Stimulated activated CD8-positive, alpha-beta memory T cell treated with anti-CD3 and anti-CD28 coated beads, Interleukin-12 subunit alpha, Interleukin-12 subunit beta, amount 100 ng/mL, for 24 hours (primary cell): Measurements from ENCODE around the gene AUTS2.

Experiments used
- DNase-seq: peaks from one replicate; pipeline ENCODE4 v3.0.0-alpha.2; 2020; ENCODE audit errors: extremely low read depth

Gene AUTS2

DNA sequence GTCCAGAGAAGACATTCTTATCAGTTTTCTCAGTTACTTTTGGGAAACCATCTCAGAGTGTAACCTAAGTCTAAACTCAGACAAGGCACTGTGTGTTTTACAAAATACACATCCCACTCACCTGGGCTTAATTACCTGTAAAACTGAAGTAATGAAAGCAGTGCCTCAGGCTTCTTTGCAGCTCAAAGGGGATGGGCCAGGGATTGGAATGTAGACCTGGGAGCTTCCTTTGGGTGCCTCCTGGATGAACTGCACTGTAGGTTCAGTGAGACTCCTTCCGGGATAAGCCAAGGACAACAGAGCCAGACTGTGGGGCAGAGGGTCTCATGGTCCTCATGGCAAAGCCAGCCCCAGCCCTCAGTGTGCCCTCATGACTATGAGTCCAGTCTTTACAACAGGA, 861.3 kb downstream of the AUTS2 start:
- DNase-seq = no peak

DNA sequence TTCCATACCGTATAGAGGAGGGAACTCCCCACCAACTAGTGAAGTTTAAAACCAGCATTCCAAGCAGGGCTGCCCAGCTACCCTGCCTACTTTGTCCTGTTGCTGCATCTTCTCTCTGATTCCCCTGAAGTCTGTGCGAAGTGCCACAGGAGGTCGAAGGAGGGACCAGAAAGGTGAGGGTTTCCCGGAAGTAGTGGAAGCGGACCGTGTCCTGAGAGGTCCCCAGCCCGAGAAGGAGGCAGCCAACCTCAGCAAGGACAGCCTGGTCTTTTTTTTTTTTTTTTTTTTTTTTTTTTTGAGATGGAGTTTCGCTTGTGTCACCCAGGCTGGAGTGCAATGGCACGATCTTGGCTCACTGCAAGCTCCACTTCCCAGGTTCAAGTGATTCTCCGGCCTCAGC, 861.8 kb downstream of the AUTS2 start:
- DNase-seq = no peak

DNA sequence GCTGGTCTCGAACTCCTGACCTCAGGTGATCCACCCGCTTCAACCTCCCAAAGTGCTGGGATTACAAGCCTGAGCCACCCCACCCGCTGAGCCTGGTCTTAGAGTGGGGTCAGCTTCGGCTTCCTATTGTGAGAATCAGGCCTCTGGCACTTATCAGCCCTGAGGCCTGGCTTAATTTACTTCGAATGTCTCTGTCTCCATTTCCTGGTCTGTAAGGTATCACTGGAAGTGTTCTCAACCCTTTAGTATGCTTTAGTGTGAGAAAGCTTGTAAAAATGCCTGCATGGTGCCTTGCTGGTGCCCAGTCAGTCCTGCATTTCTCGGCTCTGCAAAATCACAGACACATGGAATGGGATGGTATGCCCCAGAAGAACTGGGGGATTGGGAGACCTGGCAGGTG, 862.3 kb downstream of the AUTS2 start:
- no peak for DNase-seq

DNA sequence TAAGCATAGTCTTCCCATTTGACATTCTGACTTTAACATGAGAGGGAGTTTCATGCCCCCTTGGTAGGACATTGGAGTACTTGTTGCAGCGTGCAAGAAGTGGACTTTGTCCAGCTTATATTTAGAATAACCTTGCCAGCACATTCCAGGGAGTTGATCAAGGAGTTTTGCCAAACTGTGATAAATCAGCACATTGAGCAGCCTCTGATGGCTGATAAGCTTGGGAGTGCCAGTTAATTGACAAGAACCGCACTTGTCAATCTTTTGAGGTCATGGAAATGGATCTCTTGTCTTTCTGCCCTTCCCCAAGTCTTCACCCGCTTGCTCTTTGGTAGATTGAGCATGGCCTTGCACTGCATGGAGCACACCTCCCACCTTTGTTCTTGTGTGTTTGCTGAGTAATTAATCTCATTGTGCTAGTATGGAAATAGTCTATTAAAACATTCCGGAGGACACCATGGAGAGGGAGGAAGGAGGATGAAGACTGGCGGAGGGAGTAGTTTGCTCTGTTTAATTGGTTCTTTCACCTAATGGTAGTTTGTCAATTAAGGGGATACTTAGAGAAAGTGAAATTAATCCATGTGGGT, 865.2 kb downstream of the AUTS2 start:
- DNase-seq = no peak

DNA sequence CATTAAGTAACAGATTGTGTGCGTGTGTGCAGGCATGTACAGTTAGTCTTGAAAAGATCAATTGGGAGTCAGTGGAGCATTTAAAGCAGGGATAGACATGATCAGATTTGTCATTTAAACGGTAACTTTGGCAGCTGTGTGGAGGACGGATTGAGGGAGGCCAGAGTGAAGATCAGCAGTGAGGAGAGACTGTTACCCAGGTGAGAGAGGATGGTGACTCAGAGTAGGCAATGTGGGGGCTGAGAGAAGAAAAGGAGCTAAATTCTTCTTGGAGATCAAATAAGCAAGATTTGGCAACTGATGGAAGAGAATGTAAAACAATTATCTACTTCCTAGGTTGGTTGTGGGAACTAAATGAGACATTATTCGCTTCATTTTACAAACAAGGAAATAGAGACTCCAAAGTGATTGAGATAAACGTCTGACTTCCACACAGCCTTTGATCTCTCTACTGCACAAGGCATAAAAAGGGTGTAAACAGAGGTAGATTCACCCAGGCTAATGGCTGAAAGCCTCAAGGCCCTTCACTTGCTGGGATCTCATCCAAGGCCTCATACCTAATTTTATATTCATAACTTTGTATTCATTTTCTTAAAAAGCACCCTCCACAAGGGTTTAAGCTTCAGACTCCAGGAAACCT, 868.6 kb downstream of the AUTS2 start:
- DNase-seq = no peak

DNA sequence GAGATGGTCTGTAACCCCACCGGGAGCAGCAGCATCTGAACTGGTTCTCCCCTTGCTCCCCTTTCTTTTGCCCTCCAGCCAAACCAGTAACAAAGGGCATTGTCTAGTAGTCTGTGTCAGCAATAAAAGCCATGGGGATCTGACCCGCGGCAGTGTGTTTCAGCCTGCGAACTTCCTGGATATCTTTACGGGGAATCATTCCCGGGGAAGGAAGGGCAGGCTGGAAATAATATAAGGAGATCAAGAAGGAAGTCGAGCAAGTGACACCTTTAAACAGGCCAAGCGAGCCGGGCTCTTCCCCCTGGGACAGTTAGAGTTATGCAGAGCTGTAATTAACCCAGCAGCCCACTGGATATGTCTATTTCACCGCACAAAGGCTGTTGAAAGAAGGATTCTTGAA, 872.5 kb downstream of the AUTS2 start:
- no peak for DNase-seq

DNA sequence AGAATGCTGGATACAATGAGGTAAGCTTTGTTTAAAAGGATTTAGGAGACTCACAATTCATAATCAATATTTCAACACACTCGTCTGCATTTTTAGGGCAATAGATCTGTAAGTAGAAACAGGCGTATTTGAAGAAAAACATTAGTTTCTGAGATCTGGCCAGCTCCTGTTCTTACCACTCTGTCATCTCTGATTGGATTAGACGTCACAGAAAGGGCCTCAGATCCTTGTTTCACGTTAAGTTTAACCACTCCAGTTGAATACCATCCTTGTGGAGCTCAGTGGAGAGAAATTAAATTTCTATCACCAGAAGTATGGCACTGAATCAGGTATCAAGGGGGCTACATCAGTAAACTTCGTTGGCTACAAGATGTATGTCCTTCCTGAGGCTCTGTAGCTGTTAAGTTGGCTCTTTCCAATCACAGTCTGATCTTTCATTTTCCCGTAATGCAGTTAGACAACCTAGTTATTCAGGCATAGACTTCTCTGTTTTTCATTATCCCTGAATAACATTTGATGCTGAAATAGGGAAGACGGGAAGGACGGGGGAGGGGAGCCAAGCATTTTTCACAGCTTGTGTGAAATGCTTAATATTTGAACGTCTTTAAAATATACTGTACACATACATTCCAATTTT, 874.4 kb downstream of the AUTS2 start:
- no peak for DNase-seq

DNA sequence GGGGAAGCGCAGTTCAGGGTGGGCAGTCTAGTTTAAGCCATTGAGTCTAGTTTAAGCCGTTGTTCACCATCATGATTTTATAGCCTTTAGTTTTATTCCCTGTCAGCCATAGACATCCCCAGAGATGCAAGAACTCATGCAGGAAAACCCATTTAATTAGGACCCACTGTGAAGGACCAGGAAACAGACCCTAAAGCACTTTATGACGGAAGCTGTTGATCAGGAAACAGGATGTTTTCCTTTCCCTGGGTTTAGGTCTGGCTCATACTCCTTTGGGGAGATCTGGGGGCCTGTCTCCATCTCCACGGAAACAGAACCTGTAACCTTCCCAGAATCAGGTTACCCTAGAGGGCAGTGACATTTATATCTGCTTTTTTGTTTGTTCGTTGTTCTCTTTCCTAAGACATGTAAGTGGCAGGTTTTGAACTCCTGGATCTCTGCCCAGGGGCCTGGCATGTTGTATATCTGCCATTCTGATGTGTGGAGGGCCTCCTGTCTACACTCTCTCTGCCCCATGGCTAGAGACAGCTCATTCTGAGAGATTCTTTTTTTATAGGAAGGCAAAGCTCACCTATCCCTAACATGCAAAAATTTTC, 876.5 kb downstream of the AUTS2 start:
- DNase-seq = no peak

DNA sequence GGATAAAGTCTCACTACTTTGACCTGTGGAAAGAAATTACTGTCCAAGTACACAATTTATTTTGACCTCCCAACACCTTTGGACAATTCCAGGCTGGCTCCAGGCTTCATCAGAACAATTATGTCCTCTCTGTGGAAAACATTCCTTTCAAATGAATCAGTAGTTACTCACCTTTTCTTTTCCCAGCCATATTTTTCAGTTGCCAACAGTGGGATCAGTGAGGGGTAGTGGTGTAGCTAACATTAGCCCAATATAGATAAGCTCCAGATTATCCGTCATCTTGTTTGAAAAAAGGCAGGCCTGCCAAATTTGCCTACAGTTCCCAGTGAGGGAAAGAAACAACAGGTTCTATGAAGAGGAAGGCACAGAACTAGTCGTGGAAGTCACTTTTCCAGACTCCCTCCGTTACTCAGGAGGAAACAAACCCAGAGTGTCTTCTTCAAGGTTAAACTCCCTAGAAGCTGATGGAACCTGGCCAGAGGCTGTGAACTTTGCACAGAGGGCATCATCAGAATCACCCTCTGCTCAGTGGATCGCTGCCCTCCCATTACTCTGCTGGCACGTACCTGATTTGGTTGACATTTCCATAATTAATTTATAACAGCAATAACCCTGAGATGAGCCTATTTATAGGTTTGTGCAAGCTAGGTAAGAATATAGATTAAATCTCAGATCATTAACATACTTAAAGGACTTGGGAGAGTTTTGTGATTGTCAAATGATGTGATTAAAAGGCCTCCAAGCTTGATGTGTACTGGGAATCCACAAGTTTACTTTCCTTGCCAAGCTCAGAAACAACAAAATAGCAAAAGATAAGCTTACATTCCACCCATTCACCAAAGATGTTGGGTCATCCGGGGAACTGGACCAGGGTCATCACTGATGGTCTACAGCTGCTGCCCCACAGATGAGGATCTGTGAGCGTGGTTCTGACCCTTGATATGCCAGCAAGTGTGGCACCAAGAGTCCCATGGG, 879.0 kb downstream of the AUTS2 start:
- no peak for DNase-seq

DNA sequence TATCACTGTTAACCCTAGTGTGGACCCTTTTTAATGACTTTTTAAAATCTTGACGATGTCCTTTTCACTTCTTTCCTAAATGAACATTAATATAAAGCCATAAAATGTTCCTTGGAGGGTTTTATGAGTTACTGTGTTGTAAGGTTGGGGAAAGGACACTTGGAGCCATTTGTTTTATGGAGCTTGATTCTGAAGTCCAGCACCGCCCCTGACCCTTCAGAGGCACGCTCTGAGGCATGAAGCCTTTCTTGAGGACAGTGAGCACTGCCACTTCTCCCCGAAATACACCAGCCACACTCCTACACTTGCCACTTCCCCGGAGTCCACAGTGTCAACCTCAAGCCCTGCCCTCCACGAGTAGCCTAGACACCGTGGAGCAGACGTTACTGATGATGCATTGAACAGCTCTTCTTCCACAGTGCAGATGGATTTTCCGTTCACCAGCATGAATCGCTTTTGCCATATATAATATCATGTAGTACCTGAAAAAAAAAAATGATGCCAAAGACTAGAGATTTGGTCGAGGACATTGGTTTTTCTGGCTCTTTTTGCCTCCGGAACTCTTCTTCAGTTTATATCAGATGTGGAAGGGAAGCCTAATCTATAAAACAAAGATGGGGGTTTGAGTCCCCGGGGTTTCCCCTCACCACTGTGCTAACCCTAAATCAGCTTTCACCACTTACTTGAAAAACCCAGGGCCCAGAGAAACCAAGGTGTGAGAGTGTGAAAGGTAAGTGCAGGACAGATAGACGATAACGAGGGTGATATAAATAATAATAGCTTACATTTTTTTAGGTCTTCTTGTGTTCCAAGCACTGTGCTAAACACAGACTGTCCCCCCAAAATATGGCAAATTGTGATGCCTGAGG, 881.1 kb downstream of the AUTS2 start:
- DNase-seq = no peak

DNA sequence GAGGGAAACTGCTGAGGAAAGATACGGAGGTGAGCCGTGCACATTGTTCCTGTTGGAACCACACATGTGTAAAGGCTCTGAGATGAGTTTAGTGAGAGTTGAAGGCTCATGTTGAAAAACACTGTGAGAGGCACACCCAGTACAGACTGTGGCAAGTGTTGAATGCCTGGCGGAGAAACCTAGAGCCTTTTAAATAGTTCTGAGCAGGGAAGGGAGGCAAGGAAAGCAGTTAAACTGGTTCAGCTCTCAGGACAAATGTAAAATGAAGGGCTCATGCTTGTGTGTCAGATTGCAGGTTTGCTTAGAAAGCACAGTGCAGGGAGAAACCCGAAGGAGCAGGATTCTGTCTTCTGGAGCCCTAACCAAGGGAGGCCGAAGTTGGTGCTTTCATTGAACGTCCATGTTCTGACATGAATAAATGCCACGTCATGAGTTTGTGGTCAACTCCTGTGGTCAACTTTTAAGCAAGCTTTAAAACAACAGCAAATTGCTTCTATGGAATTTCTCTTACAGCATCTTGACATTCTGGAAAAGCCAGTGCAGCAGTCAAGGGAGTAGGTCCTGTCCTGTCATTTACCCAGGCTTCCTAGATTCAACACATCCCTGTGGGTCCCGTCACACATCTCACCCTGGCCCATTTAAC, 882.8 kb downstream of the AUTS2 start:
- DNase-seq = no peak

DNA sequence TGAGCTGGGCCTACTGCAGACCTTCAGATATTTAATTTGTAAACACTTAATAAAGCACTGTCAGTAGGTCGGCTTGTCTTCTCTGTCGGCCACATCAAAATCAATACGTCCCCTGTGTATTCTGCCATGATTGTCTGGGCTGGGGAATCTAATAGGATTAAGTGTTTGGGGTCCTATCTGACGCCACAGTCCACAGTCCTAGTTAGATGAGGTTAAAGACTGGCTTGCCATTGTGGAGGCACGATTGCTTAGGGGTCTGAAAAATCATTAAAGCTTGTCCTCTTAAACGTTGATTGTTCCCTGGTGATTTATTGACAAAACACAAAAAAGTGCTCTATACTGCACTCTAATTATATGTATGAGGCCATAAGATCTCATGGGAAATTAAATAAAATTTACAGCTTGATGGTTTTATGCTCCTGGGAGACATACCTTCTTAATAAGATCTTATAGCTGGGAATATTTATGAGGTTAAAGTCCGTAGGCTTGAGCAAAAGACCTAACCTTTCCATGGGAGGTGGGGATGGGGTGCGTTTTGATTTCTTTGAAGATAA, 883.4 kb downstream of the AUTS2 start:
- DNase-seq = no peak

DNA sequence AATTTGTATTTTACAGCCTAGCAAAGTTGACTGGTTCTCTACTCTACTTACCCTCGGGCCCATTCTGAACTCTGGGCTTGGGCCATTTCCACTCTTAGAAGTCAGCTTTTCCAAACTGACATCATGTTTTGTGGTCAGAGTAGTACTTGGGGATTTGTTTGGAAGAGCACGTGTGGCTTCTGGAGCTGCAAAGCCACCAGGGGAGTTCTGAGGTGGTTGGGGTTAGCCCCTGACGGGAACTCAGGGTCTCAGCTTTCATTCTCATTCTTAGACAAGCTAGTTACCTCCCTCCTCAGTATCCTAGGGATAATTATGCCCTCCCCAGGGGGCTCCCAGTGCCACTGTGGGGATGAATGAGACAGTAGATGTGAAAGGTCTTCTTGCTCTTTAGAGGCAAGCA, 886.0 kb downstream of the AUTS2 start:
- DNase-seq = no peak

DNA sequence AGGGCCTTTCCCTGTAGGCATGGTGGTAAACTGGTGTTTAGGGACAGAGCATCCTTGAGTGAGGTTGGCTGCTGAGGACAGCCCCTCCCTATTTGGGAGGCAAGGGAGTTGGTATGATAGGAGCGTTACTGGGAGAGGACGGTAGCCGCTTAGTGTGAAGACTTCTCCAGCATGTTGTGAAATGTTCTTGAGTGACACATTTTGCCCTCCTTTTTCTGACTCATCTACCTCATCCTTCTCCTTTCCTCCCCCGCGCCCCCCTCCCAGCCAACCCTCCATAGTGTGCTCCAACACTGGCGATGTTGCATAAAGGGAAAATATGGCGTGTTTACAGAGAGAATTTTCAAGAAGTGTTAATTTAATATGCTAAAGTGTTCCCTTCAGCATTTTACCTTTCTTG, 888.7 kb downstream of the AUTS2 start:
- no peak for DNase-seq

DNA sequence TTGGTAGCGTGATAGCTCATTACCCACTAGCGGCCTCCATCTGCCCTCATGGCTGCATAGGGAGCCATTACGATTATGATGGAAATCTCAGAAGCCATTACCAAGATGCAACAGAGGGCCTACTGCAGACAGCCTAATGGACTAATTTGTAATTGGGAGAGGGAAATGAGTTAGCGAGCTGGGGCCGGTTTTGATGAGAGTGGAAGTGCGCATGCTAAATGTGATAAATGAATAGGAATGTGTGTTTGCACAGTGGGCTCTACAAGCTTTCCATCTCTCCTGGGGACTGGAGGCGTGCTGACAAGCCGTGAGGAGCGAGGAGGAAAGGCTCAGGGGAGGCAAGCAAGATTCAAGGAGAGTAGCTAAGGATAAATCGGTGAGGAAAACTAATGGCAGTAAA, 889.2 kb downstream of the AUTS2 start:
- no peak for DNase-seq

DNA sequence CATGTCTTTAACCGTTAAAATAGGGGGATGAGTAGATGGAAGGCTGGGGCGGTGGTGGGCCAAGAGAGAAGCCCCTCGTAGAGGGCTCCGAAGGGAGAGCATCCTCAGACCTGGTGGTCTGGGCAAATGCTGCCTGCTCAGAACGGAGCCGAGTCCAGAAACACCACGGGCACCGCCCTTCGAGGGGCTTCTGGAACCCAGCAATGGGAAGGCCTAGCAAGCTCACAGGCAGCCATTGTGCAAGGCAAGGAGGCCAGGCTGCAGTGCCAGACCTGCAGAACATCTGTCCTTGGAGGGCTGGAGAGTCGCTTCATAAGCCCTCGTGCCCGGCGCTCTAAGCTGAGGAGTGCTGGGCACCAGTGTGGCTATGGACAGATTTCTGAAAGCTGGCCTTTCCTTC, 889.6 kb downstream of the AUTS2 start:
- no peak for DNase-seq

DNA sequence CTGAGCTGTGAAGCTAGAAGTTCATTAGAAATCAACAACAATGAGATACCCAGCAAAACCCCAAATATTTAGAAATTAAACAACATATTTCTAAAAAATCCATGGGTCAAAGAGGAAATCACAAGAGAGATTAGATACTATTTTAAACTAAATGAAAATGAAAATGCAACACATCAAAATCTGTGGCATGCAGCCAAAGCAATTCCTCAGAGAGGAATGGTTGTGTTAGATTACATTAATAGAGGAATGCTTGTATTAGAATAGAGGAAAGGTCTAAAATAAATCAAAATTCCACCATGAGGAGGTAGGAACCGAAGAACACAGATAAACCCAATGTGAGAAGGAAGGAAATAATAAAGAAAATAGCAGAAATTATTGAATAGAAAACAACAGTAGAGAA, 891.5 kb downstream of the AUTS2 start:
- no peak for DNase-seq

DNA sequence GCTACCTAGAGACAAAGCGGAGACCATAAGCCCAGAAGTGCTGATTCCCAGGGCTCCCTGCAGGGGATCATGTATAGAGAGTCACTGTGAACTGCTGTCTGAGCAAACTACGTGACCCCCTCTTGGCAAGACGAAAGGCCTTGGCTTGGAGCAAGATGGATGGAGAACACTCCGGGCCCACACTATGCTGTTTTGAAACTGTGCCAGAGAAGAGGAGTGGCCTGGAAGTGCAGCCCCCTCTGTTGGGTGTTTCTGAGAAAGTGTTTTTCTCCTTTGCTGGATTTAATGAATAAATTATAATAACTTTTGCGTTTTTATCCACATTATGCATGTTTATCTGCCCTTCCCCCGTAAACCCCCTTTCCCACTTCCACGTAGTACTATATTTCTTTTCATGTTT, 894.4 kb downstream of the AUTS2 start:
- DNase-seq = no peak

DNA sequence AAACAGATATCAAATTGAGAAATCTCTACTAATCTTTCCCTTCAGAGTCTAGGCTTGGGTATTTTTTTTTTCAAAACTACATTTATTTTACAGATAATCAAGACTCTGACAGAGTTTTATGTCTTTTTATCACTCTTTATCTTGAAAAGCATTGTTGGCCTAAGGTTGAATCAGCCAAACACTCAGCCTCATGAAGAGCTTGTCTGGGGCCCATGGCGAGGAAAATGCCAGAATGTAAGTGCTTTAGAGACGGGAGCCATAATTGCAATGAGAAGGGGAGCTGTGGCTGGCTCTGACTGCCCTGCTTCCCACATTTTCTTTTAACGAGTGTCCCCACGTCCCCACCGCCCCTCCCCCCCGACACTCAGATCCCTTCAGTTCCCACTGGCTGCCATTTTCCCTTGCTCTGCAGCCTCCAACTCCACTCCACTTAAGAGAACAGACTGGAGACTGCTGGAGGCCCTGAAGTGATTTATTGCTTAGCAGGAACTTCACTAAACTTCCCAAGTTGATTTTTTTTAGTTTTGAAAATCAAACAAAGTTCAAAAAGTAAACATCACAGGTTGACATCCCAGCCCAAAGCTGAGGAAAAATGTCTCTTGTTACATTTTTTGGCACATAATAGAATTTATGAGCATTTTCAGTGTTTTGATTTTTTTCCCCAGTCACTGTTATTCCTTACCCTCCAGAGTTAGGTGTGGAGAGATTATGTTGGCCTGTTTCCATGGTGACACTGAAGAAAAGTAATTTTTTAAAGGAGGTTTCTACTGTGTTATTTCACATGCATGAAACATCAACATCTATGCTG, 896.2 kb downstream of the AUTS2 start:
- no peak for DNase-seq

DNA sequence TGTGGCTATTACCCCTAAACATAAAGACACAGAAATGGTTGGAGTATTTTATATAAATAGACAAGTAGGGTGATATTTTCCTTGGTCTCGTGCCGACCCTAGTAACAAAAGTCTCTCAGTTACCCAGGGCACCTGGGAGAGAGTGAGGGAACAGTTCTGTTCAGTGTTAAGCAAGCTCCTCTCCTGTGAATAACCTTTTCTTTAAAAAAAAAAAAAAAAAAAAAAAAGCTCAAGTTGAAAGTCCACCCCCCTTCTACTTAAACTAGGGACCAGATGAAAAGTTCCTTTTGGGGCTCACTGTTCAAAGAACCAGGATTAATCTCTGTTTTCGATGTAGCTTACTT, 896.7 kb downstream of the AUTS2 start:
- DNase-seq = no peak
